Activated naive CD4-positive, alpha-beta T cell treated with anti-CD3 and anti-CD28 coated beads, Interleukin-2, amount 50 U/mL, for 16 hours (primary cell): Measurements from ENCODE around the gene OXTR.

Experiments used
- DNase-seq: peaks from one replicate; pipeline ENCODE4 v3.0.0-alpha.2; 2020

Gene OXTR

GRCh38 chr3:8769088-8769822 lies at the start of gene OXTR:
OXTR (minus strand) TSS chr3:8769613; CDS start chr3:8768187, 1,426 bp downstream.
- peak; percentile 53 for DNase-seq

- DNase-seq = no peak
Observed at GRCh38 chr3:8817486-8817885, 48.1 kb upstream of the OXTR start.

GRCh38 chr3:8816106-8816505 lies 46.7 kb upstream of the OXTR start:
- DNase-seq = no peak

GRCh38 chr3:8813411-8813810 lies 44.0 kb upstream of the OXTR start:
- no peak for DNase-seq

GRCh38 chr3:8810561-8810960 lies 41.1 kb upstream of the OXTR start:
- DNase-seq = no peak

GRCh38 chr3:8805774-8806173 lies 36.4 kb upstream of the OXTR start:
- DNase-seq = no peak

- DNase-seq = no peak
Observed at GRCh38 chr3:8802256-8802655, 32.8 kb upstream of the OXTR start.

- no peak for DNase-seq
Observed at GRCh38 chr3:8800016-8800415, 30.6 kb upstream of the OXTR start.

- DNase-seq = no peak
Observed at GRCh38 chr3:8794247-8794646, 24.8 kb upstream of the OXTR start.

DNA sequence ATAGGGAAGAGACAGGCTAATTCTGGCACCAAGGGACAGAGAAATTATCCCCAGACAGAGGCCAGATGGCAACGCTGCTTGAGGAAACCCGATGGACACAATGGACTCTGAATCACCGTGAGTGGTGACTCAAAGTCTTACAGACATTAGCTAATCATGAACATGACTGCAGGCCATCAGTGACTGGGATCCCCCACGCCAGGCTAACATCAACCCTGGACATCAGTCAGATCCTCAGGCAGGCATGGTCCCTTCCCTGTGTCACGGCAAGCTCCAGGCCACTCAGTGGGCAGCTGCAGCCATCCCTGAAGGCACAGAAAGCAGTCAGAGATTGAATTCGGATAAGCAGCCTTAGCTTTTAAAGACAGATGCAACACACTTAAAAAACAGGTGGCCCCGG lies 23.8 kb upstream of the OXTR start:
- no peak for DNase-seq

- DNase-seq = no peak
Observed at GRCh38 chr3:8790529-8790928, 21.1 kb upstream of the OXTR start.

DNA sequence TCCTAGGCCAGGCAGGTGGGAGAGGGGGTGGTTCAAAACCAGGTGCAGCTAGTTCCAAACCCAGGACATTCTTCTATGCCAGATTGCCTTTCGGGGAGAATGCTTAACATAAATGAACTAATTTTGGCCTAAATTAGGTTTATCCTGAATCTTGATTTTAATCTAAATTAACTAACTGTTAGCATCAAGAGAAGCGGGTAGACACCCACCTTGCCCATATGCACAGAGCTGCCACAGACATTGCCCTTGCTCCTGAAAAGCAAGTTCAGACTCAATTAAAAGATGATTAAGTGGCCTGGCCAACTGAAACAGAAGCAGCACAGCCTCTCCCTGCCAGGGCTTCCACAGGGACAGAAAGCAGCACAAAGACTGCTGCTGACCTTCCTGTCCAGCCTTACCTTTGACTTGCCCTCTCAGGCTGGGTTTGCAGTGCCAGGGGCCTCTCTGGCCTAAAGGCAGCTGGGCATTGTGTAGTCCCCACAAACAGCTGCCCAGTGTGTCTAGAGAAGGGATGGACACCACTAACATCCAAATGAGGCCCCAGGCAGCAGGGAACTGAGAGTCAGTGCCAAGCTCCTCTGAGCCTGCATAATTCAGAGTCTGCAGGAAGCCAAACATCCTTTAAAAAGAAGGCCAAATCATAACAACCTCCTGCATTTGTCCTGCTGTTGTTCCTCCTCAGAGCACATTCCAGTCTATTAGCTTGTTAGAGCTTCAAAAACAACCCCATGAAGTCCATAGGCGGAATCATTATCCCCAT lies 15.4 kb upstream of the OXTR start:
- DNase-seq = no peak

GRCh38 chr3:8780279-8780678 lies 10.9 kb upstream of the OXTR start:
- DNase-seq = no peak

- no peak for DNase-seq
Observed at GRCh38 chr3:8778475-8778874, 9.1 kb upstream of the OXTR start.

GRCh38 chr3:8777978-8778267 lies 8.5 kb upstream of the OXTR start:
- DNase-seq = no peak

- DNase-seq = no peak
Observed at GRCh38 chr3:8777201-8777977, 8.0 kb upstream of the OXTR start.

DNA sequence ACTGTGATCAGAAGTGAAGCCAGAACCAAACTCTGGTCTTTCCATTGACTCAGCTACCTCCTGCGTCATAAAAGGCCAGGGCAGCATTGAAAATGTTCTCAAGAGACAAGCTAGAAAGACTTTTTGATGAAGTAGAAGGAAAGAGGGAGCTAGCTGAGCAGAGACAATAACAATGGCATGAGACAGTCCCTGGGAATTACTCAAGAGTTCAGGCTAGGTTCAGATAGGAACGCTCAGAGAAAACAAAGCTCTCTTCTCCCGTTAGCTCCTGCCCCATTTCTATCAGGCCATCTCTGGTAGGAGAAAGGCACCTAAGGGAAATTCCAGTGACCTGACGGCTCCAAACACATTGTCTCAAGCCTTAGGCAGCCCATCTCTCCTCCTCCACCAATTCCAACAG lies 7.0 kb upstream of the OXTR start:
- DNase-seq = no peak

DNA sequence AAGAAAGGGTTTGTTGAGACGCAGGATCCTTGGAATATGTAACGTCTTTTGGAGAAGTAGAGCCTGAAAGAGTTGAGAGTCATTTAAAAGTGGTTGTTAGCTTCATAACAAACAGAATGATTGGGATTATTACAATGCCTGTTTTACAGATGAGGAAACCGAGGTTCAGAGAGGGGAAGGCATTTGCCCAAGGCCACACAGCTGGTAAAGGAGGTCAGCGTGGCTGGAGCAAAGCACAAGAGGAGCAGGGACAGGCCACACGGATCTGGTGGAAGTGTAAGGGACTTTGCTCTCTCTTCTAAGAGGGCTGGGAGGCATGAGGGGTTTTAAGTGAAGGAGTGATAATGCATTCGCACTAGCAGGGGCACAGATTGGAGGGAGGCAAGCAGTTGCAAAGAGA lies 6.2 kb upstream of the OXTR start:
- no peak for DNase-seq

GRCh38 chr3:8775181-8775580 lies 5.8 kb upstream of the OXTR start:
- no peak for DNase-seq

DNA sequence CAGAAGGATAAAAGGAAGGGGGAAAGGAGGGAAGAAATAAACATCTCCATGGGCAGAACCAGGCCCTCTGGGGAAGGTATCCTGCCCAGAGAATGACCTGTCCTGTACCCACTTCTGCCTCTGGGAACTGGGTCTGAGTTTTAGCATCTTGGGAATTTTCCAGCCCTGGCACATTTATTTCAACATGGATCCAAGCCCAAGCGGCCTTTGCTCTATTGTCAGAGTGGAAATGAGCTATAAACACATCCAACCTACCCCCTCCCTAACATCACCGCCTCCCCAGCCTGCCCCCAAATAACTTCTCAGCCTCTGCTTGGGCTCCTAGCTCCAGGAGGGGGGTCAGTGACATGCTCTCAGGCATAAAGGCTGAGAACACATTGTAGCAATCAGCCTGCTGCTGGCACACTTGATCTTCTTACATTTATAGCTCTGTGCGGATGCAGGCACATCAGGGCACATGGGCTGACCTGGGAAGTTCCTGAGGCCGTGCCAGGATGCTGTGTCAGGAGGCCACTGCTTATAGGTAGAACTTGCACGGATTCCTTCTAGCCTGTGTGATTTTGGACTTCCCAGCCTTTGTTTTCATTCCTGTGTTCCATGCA lies 4.6 kb upstream of the OXTR start:
- DNase-seq = no peak

DNA sequence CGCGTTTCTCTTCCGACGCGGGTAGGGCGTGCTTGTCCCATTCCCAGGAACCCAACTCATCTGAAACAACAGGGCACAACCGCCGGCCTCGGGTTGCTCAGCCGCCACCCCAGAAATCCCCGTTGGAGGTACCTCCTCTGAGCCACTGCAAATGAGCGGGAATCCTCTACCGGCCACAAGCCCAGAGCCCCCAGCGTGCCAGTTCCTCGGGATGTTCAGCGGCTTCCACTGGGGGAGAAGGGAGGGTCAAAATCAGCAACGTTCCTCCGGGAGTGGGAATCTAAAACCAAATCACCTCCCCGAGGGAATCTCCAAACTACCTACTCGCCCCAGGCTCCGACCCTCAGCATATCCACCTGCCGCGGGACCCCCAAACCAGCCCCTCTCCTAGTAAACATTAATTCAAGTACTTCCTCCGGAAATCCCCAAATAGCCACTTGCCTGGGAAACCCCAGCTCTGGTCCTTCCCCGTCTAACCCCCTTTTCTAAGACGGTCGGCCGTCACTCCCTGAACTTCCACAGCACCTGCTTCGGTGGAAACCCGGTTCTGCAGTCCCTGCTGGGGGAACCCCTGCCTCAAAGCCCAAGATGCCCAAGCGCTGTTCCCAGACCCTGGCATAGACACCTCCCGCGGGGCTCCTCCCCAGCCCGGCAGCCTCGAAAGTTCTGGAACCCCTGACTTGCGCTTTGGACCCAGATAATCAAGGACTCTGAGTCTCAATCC lies 887 bp downstream of the OXTR start:
- DNase-seq = no peak

- no peak for DNase-seq
Observed at GRCh38 chr3:8767667-8768363, 1.6 kb downstream of the OXTR start.
